Measurements from ENCODE around the gene FRYL. TPM values are rescaled to one million over a fixed set of nuclear protein-coding genes. Genes with fewer than 3 reads are reported as not detected.
A peak's percentile ranks its signal among the peaks of the same experiment; 100 is the strongest.

Gene FRYL
- total and polyA plus RNA-seq, 12 donors = 16.5 to 64.4 (median 41.1) TPM

DNA sequence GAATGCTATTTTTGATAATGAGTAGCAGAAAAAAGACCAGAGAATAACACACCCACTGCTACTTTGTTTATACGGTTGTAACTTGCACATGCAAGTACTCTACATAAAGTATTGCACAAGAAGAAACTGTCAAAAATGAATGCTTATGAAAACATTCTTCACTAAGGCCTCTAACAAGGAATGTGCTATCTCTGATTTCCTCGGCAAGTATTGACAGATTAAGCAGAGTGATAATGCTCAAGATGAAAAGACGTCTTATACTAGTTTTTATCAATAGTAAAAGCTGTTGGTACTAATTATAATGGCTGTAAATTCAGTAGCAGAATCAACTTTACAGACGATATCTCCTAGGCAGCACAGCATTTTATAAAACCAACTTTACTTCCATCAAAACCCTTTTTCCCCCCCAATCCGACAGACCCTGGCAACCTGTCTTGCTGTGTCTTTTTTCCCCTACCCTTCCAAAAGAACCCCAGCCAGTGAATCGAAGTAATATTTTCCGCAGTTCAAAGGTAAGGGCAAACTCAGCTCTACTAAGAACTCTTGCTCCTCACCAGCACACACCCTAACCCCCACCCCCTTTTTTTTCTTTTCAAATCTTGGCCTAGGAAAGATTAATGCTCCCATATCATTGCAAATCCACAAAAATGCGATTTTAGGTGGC lies 1.5 kb downstream of the FRYL start:
- 0 to 1% (median 0%) methylated on average over 8 of the region's 8 CpGs for WGBS, 4 donors
- TF ChIP-seq POLR2A (IDR thresholded peaks at IDR 0.05) = peak in 1 of 2 donors; percentile 20
- TF ChIP-seq, protein P1, sequence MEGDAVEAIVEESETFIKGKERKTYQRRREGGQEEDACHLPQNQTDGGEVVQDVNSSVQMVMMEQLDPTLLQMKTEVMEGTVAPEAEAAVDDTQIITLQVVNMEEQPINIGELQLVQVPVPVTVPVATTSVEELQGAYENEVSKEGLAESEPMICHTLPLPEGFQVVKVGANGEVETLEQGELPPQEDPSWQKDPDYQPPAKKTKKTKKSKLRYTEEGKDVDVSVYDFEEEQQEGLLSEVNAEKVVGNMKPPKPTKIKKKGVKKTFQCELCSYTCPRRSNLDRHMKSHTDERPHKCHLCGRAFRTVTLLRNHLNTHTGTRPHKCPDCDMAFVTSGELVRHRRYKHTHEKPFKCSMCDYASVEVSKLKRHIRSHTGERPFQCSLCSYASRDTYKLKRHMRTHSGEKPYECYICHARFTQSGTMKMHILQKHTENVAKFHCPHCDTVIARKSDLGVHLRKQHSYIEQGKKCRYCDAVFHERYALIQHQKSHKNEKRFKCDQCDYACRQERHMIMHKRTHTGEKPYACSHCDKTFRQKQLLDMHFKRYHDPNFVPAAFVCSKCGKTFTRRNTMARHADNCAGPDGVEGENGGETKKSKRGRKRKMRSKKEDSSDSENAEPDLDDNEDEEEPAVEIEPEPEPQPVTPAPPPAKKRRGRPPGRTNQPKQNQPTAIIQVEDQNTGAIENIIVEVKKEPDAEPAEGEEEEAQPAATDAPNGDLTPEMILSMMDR (IDR thresholded peaks at IDR 0.05) = no peak
- Histone ChIP-seq H3K4me1 (replicated peaks in 1 of 2) (peaks cover 9 to 32% of the 10 kb centered on the region in 2 donors), H3K27me3 (no peaks in the 10 kb centered on the region), H3K36me3 (replicated peaks in 1 of 2) (no peaks in the 10 kb centered on the region), H3K27ac (peak overlapping the region; percentile 89 to 97 (median 95)), H3K4me3 (peak overlapping the region; percentile 80 to 100 (median 93)), H3K9me3 (replicated peaks in 1 of 3) (no peaks in the 10 kb centered on the region)
- intact Hi-C loops (cut with DNase I) = loop anchor here (10.0 kb wide), 2 partner anchors 194 to 204 kb away; no protein-coding TSS in a partner anchor
- no peak for DNase-seq

DNA sequence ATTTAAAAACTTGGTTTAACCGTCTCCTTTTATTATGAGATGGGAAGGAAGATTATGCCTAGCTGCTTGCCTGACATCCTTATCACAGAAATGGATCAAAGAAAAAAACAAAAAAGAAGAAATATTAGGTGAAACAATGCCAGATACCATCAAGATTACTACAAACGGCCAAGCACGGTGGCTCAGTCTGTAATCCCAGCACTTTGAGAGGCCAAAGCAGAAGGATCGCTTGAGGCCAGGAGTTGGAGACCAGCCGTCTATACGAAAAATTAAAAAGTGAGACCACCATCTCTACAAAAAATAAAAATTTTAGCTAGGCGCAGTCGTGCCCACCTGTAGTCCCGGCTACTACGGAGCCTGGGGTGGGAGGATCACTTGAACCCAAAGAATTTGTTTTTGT lies 2.3 kb downstream of the FRYL start:
- intact Hi-C loops (cut with DNase I) = loop anchor here (10.0 kb wide), 2 partner anchors 193 to 203 kb away; no protein-coding TSS in a partner anchor
- H3K27ac ChIP-seq = no peak overlapping the region
- peak in 2 of 7 donors; percentile 20 to 33 for DNase-seq
- no peaks in the 10 kb centered on the region for H3K36me3 ChIP-seq (replicated peaks in 1 of 2)
- no peak overlapping the region for H3K4me3 ChIP-seq
- H3K27me3 ChIP-seq = no peaks in the 10 kb centered on the region
- no peak for TF ChIP-seq POLR2A (IDR thresholded peaks at IDR 0.05)
- TF ChIP-seq, protein P1 (IDR thresholded peaks at IDR 0.05) = no peak
- no peaks in the 10 kb centered on the region for H3K9me3 ChIP-seq (replicated peaks in 1 of 3)
- peaks cover 9 to 32% of the 10 kb centered on the region in 2 donors for H3K4me1 ChIP-seq (replicated peaks in 1 of 2)
- WGBS, 4 donors = 37 to 43% (median 40%) methylated on average over 10 of the region's 10 CpGs

DNA sequence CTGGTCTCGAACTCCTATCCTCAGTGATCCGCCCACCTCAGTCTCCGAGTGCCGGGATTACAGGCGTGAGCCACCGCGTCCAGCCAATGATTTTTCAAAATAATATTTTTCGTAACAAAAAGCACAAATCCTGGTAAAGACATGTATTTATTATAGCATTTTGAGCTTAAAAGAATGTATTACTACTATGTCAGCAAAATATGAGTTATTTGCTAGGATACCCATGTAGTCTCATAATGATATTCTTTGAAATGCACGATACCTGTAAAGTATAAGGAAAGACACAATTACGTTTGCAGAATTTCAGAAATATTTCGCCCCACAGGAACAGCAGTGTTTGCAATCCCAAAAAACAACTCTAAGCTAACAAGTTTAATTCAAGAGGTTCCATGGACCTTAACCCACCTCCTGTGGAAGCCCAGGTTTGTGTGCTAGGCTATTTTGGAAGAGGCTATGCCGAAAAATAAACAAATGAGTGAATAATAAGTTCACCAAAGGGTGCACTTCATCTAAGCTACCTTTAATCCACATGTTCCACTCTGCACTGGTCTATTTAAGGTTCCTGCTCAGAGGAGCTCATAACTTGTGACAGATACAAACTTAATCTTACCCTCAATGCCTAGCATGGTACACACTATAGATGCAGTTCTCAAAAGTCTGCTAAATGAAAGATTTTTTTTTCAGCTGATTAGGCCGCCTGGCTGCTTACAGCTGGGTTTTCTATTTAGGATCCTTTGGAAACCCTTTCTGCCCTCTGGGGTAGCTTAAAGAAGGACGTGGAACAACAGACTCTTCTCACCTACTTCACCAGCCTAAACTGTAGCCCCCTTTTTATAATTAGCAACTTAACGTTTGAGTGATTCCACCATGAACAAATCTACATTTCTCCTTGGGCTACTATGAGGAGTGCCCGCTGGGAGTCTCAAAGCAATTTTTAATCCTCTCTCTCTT lies 5.0 kb downstream of the FRYL start:
- H3K4me1 ChIP-seq (replicated peaks in 1 of 2) = peaks cover 9 to 32% of the 10 kb centered on the region in 2 donors
- no peak for TF ChIP-seq POLR2A (IDR thresholded peaks at IDR 0.05)
- TF ChIP-seq, protein P1 (IDR thresholded peaks at IDR 0.05) = no peak
- H3K9me3 ChIP-seq (replicated peaks in 1 of 3) = no peaks in the 10 kb centered on the region
- intact Hi-C loops (cut with DNase I) = loop anchor here (10.0 kb wide), 2 partner anchors 190 to 200 kb away; no protein-coding TSS in a partner anchor
- no peak for DNase-seq
- WGBS, 4 donors = 88 to 94% (median 91%) methylated on average over 16 of the region's 16 CpGs
- H3K36me3 ChIP-seq (replicated peaks in 1 of 2) = no peaks in the 10 kb centered on the region
- H3K27ac ChIP-seq = no peak overlapping the region
- H3K27me3 ChIP-seq = no peaks in the 10 kb centered on the region
- H3K4me3 ChIP-seq = no peak overlapping the region

DNA sequence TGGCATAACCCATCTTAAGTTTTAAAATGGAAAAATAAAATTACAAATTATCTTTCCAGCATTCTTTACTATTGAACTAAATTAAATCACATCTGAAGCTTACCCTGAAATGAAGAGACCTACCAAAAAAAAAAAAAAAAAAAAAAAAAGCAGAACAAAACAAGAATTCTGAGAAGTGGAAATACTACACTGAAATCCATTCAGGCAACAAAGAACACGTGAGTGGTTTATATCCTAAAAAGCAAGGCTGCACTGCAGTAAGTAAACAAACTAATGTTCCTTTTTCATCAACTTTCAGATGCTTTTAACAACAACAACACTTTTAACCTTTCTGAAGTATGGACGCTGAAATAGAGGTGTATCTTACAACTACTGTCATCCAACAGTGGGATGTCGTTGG lies 7.5 kb downstream of the FRYL start:
- peaks cover 5 to 22% of the 10 kb centered on the region in 2 donors for H3K4me1 ChIP-seq (replicated peaks in 1 of 2)
- TF ChIP-seq, protein P1 (IDR thresholded peaks at IDR 0.05) = no peak
- TF ChIP-seq POLR2A (IDR thresholded peaks at IDR 0.05) = no peak
- WGBS, 4 donors = 70 to 82% (median 72%) methylated on average over 3 of the region's 3 CpGs
- H3K4me3 ChIP-seq = no peak overlapping the region
- H3K27me3 ChIP-seq = no peaks in the 10 kb centered on the region
- H3K36me3 ChIP-seq (replicated peaks in 1 of 2) = no peaks in the 10 kb centered on the region
- no peaks in the 10 kb centered on the region for H3K9me3 ChIP-seq (replicated peaks in 1 of 3)
- H3K27ac ChIP-seq = no peak overlapping the region
- intact Hi-C loops (cut with DNase I) = loop anchor here (10.0 kb wide), 2 partner anchors 188 to 198 kb away; no protein-coding TSS in a partner anchor
- no peak for DNase-seq

All from adrenal gland (tissue), 12 donors.